Keratinocyte (primary cell): Measurements from ENCODE around the gene AIG1. TPM values are rescaled to one million over a fixed set of nuclear protein-coding genes. Genes with fewer than 3 reads are reported as not detected.
A peak's percentile ranks its signal among the peaks of the same experiment; 100 is the strongest.

Source experiments
- DNase-seq: peaks from one replicate; pipeline ENCODE4 v3.0.0-alpha.2; 2011; ENCODE audit warnings: low read depth, missing footprints, low spot score
- FAIRE-seq: peaks from 2 replicates; lab custom pipeline; 2011; peaks lifted over from hg19 to GRCh38; lab: Jason Lieb, UNC
- H2AFZ ChIP-seq: 2 replicates; pipeline ENCODE4 v1.6.0; 2012; ENCODE audit warnings: low read length, control low read depth, inconsistent platforms; ENCODE audit not compliant: control insufficient read depth
- H3K27ac ChIP-seq: 2 replicates; pipeline ENCODE4 v1.5.1; 2011; ENCODE audit warnings: low read length; ENCODE audit not compliant: control insufficient read depth, insufficient read depth
- H3K27me3 ChIP-seq: 3 replicates; pipeline ENCODE4 v1.6.0; 2011; ENCODE audit warnings: low read length; ENCODE audit not compliant: control insufficient read depth, insufficient read depth; ENCODE audit errors: extremely low read depth
- H3K36me3 ChIP-seq, 2 experiments: 2 replicates in 1 of 2; 3 replicates in 1 of 2; pipeline ENCODE4 v1.5.1; 2011; ENCODE audit warnings: low read length in 2 of 2, mild to moderate bottlenecking in 1 of 2; ENCODE audit not compliant: control insufficient read depth in 2 of 2, insufficient read depth in 2 of 2; ENCODE audit errors: extremely low read depth in 1 of 2
- H3K4me1 ChIP-seq: 3 replicates; pipeline ENCODE4 v1.5.1; 2011; ENCODE audit warnings: low read length; ENCODE audit not compliant: control insufficient read depth, insufficient read depth; ENCODE audit errors: extremely low read depth
- H3K4me2 ChIP-seq: 3 replicates; pipeline ENCODE4 v1.6.0; 2011; ENCODE audit warnings: low read depth, low read length; ENCODE audit not compliant: control insufficient read depth, insufficient read depth; ENCODE audit errors: extremely low read depth
- H3K4me3 ChIP-seq, 3 experiments: fragments of 200-600 bp in 1 of 3; sonication (generic) in 1 of 3; 2 replicates in 2 of 3; 3 replicates in 1 of 3; pipeline ENCODE4 v1.5.1; 2011 to 2016; ENCODE audit warnings: low read length in 3 of 3, mild to moderate bottlenecking in 3 of 3, control low read depth in 2 of 3, inconsistent platforms in 1 of 3, low read depth in 1 of 3, mixed read lengths in 1 of 3, mixed run types in 1 of 3, moderate library complexity in 1 of 3; ENCODE audit not compliant: control insufficient read depth in 2 of 3, insufficient read depth in 2 of 3; ENCODE audit errors: extremely low read depth in 1 of 3
- H3K79me2 ChIP-seq: 2 replicates; pipeline ENCODE4 v1.6.0; 2012; ENCODE audit warnings: low read length; ENCODE audit not compliant: control insufficient read depth, insufficient read depth
- H3K9ac ChIP-seq: 3 replicates; pipeline ENCODE4 v1.6.0; 2011; ENCODE audit warnings: low read length; ENCODE audit not compliant: control insufficient read depth, insufficient read depth; ENCODE audit errors: extremely low read depth
- H3K9me1 ChIP-seq: 3 replicates; pipeline ENCODE4 v1.6.0; 2011; ENCODE audit warnings: low read length; ENCODE audit not compliant: control insufficient read depth, insufficient read depth; ENCODE audit errors: extremely low read depth
- H3K9me3 ChIP-seq: 2 replicates; pipeline ENCODE4 v1.5.1; 2012; ENCODE audit warnings: low read depth, low read length; ENCODE audit not compliant: control insufficient read depth
- H4K20me1 ChIP-seq: 3 replicates; pipeline ENCODE4 v1.6.0; 2011; ENCODE audit warnings: low read length; ENCODE audit not compliant: control insufficient read depth, insufficient read depth; ENCODE audit errors: extremely low read depth
- EZH2 ChIP-seq: IDR thresholded peaks from one replicate; pipeline ENCODE4 v1.6.1; 2012; ENCODE audit warnings: inconsistent platforms, mild to moderate bottlenecking, low read length, moderate library complexity
- dilution Hi-C: fragments of 300-500 bp; cut with MboI; formaldehyde crosslinking; loops from one replicate; pipeline ENCODE4 v1.7.0; 2020; ENCODE audit warnings: low sequenced_read_pairs; ENCODE audit not compliant: extremely low pct_ligation_motif_present
- polyA plus RNA-seq, 5 experiments: library from polyadenylated mRNA; depleted of rRNA in 3 of 5; stranded (reverse) in 3 of 5; stranded (forward) in 1 of 5; unstranded in 1 of 5; fragments of >200 nt; gene quantifications; 1 replicate in 1 of 5; 2 replicates in 3 of 5; 3 replicates in 1 of 5; pipeline versions ENCODE4 v1.2.1 to v1.2.3, GENCODE V29; 2011 to 2012; ENCODE audit warnings: missing spikeins in 2 of 5, low read depth in 1 of 5, low replicate concordance in 1 of 5
- TF ChIP-seq, protein P1 (sequence below), 3 experiments: IDR thresholded peaks in 1 of 3; conservative IDR thresholded peaks in 1 of 3; optimal IDR thresholded peaks in 1 of 3; 2 replicates in 2 of 3; 3 replicates in 1 of 3; pipeline versions ENCODE3 to v1.5.1; 2011; ENCODE audit warnings: low read length in 3 of 3, mild to moderate bottlenecking in 3 of 3, moderate library complexity in 2 of 3, control low read depth in 1 of 3, inconsistent platforms in 1 of 3; ENCODE audit not compliant: insufficient read depth in 2 of 3; ENCODE audit errors: extremely low read depth in 1 of 3

AIG1 gene
- polyA plus RNA-seq, 1 donor (not counting 4 experiments of a cell fraction or from before 2014, with no cell fraction given), result 77.1 TPM

GRCh38 chr6:143191361-143191760, 130.7 kb downstream of the AIG1 start:
- H3K9me3 ChIP-seq, result no peaks in the 10 kb centered on the region
- H3K4me1 ChIP-seq, result peaks cover 10% of the 10 kb centered on the region
- DNase-seq (no peak), FAIRE-seq (no peak)
- no peaks in the 10 kb centered on the region for H4K20me1 ChIP-seq
- no peak overlapping the region for H3K9ac ChIP-seq
- dilution Hi-C loops, result no loop called here
- H2AFZ ChIP-seq, result no peak overlapping the region
- no peaks in the 10 kb centered on the region for H3K27me3 ChIP-seq
- H3K4me2 ChIP-seq, result no peak overlapping the region
- H3K27ac ChIP-seq, result no peak overlapping the region
- no peak for TF ChIP-seq EZH2
- TF ChIP-seq, protein P1, sequence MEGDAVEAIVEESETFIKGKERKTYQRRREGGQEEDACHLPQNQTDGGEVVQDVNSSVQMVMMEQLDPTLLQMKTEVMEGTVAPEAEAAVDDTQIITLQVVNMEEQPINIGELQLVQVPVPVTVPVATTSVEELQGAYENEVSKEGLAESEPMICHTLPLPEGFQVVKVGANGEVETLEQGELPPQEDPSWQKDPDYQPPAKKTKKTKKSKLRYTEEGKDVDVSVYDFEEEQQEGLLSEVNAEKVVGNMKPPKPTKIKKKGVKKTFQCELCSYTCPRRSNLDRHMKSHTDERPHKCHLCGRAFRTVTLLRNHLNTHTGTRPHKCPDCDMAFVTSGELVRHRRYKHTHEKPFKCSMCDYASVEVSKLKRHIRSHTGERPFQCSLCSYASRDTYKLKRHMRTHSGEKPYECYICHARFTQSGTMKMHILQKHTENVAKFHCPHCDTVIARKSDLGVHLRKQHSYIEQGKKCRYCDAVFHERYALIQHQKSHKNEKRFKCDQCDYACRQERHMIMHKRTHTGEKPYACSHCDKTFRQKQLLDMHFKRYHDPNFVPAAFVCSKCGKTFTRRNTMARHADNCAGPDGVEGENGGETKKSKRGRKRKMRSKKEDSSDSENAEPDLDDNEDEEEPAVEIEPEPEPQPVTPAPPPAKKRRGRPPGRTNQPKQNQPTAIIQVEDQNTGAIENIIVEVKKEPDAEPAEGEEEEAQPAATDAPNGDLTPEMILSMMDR (optimal IDR thresholded peaks at IDR 0.05 in 1 of 3, IDR thresholded peaks at IDR 0.05 in 1 of 3, conservative IDR thresholded peaks at IDR 0.05 in 1 of 3; ENCODE audit: extremely low read depth in 1 of 3, insufficient read depth in 2 of 3, low read length in 3 of 3), result no peak
- no peaks in the 10 kb centered on the region for H3K9me1 ChIP-seq
- H3K4me3 ChIP-seq, result no peak overlapping the region
- no peaks in the 10 kb centered on the region for H3K79me2 ChIP-seq
- H3K36me3 ChIP-seq, result no peaks in the 10 kb centered on the region

GRCh38 chr6:143192766-143193165, 132.1 kb downstream of the AIG1 start:
- Histone ChIP-seq H3K4me1 (peaks cover 10% of the 10 kb centered on the region), H3K9ac (no peak overlapping the region), H4K20me1 (no peaks in the 10 kb centered on the region), H3K79me2 (no peaks in the 10 kb centered on the region), H3K4me2 (no peak overlapping the region), H3K27ac (no peak overlapping the region), H2AFZ (no peak overlapping the region), H3K36me3 (no peaks in the 10 kb centered on the region), H3K4me3 (no peak overlapping the region), H3K9me1 (no peaks in the 10 kb centered on the region), H3K27me3 (no peaks in the 10 kb centered on the region), H3K9me3 (no peaks in the 10 kb centered on the region)
- TF ChIP-seq EZH2, result no peak
- TF ChIP-seq, protein P1 (optimal IDR thresholded peaks at IDR 0.05 in 1 of 3, IDR thresholded peaks at IDR 0.05 in 1 of 3, conservative IDR thresholded peaks at IDR 0.05 in 1 of 3; ENCODE audit: extremely low read depth in 1 of 3, insufficient read depth in 2 of 3, low read length in 3 of 3), result no peak
- peak; percentile 61 for FAIRE-seq
- dilution Hi-C loops, result no loop called here
- no peak for DNase-seq
